HCT116 (cell line): ENCODE data around the gene TNKS1BP1. TPM values are rescaled to one million over a fixed set of nuclear protein-coding genes. Genes with fewer than 3 reads are reported as not detected.

Experiments used
- total RNA-seq: library from RNA; stranded (reverse); gene quantifications from one replicate; pipeline ENCODE4 v1.2.1, GENCODE V29; 2021; ENCODE audit not compliant: unreplicated experiment

TNKS1BP1 gene
- total RNA-seq, 1 experiment from 2014 or later: 77.6 TPM

Other genes with a start within 250 kb of the TNKS1BP1 start
- not detected for gene LRRC55, start 143.0 kb downstream of the TNKS1BP1 start, total RNA-seq
- not detected for gene APLNR, start 87.7 kb downstream of the TNKS1BP1 start, total RNA-seq
- 260 TPM for gene SSRP1, start 10.9 kb upstream of the TNKS1BP1 start, total RNA-seq
- gene P2RX3, start 13.4 kb upstream of the TNKS1BP1 start, total RNA-seq: not detected
- gene PRG3, start 56.2 kb upstream of the TNKS1BP1 start, total RNA-seq: not detected
- 0.81 TPM for gene PRG2, start 65.7 kb upstream of the TNKS1BP1 start, total RNA-seq
- 36.9 TPM for gene SLC43A3, start 102.2 kb upstream of the TNKS1BP1 start, total RNA-seq
- gene RTN4RL2, start 135.6 kb upstream of the TNKS1BP1 start, total RNA-seq: 24.0 TPM
- gene SLC43A1, start 190.8 kb upstream of the TNKS1BP1 start, total RNA-seq: 11.8 TPM
- gene TIMM10, start 205.8 kb upstream of the TNKS1BP1 start, total RNA-seq: 65.6 TPM
- gene SMTNL1, start 212.6 kb upstream of the TNKS1BP1 start, total RNA-seq: not detected
- gene UBE2L6, start 242.7 kb upstream of the TNKS1BP1 start, total RNA-seq: 24.8 TPM